H9 (cell line): Measurements from ENCODE around the gene ERICH6. TPM values are rescaled to one million over a fixed set of nuclear protein-coding genes. Genes with fewer than 3 reads are reported as not detected.

Experiments
- DNase-seq: peaks from one replicate; pipeline ENCODE4 v3.0.0-alpha.2; 2017
- H2AFZ ChIP-seq: one replicate; pipeline ENCODE4 v1.6.1; 2013; ENCODE audit warnings: mild to moderate bottlenecking, low read length, control low read depth, moderate library complexity
- H2AK5ac ChIP-seq: 2 replicates; pipeline ENCODE4 v1.6.1; 2013; ENCODE audit warnings: low read length, control low read depth, mixed read lengths; ENCODE audit not compliant: insufficient read length
- H2BK120ac ChIP-seq: one replicate; pipeline ENCODE4 v1.6.1; 2013; ENCODE audit warnings: low read depth, mild to moderate bottlenecking, low read length, control low read depth, inconsistent platforms; ENCODE audit not compliant: poor library complexity, severe bottlenecking
- H2BK12ac ChIP-seq: 2 replicates; pipeline ENCODE4 v1.6.1; 2013; ENCODE audit warnings: low read length, control low read depth, mixed read lengths, low read depth; ENCODE audit not compliant: insufficient read length
- H2BK15ac ChIP-seq: 2 replicates; pipeline ENCODE4 v1.6.1; 2013; ENCODE audit warnings: low read depth, low read length, control low read depth
- H2BK20ac ChIP-seq: one replicate; pipeline ENCODE4 v1.6.1; 2013; ENCODE audit warnings: low read depth, mild to moderate bottlenecking, low read length, control low read depth, inconsistent platforms; ENCODE audit not compliant: poor library complexity, severe bottlenecking
- H2BK5ac ChIP-seq: 2 replicates; pipeline ENCODE4 v1.6.1; 2013; ENCODE audit warnings: low read length, control low read depth, mixed read lengths; ENCODE audit not compliant: insufficient read length
- H3K14ac ChIP-seq: 2 replicates; pipeline ENCODE4 v1.6.1; 2013; ENCODE audit warnings: low read length, control low read depth; ENCODE audit not compliant: insufficient read depth
- H3K18ac ChIP-seq: 2 replicates; pipeline ENCODE4 v1.6.1; 2013; ENCODE audit warnings: low read depth, mild to moderate bottlenecking, mixed read lengths, low read length, control low read depth; ENCODE audit not compliant: insufficient read length
- H3K23ac ChIP-seq: 2 replicates; pipeline ENCODE4 v1.6.1; 2013; ENCODE audit warnings: low read length, control low read depth, mixed read lengths, low read depth; ENCODE audit not compliant: insufficient read length
- H3K23me2 ChIP-seq: 2 replicates; pipeline ENCODE4 v1.6.1; 2013; ENCODE audit warnings: low read depth, mild to moderate bottlenecking, mixed read lengths, low read length, control low read depth; ENCODE audit not compliant: insufficient read length, poor library complexity, severe bottlenecking
- H3K27ac ChIP-seq: 2 replicates; pipeline ENCODE4 v1.5.1; 2013; ENCODE audit warnings: low read length, control low read depth, mixed read lengths, low read depth; ENCODE audit not compliant: insufficient read length
- H3K27me3 ChIP-seq: 2 replicates; pipeline ENCODE4 v1.6.1; 2013; ENCODE audit warnings: low read length, control low read depth, inconsistent platforms; ENCODE audit not compliant: insufficient read depth
- H3K4ac ChIP-seq: 2 replicates; pipeline ENCODE4 v1.6.1; 2013; ENCODE audit warnings: low read depth, mild to moderate bottlenecking, control low read depth, inconsistent platforms, low read length, moderate library complexity
- H3K4me1 ChIP-seq: 2 replicates; pipeline ENCODE4 v1.6.1; 2013; ENCODE audit warnings: low read length, control low read depth, inconsistent platforms; ENCODE audit not compliant: insufficient read depth
- H3K4me2 ChIP-seq: 2 replicates; pipeline ENCODE4 v1.6.1; 2013; ENCODE audit warnings: low read length, control low read depth, mixed read lengths; ENCODE audit not compliant: insufficient read length, insufficient read depth
- H3K56ac ChIP-seq: 2 replicates; pipeline ENCODE4 v1.6.1; 2013; ENCODE audit warnings: low read depth, mild to moderate bottlenecking, mixed read lengths, low read length, control low read depth; ENCODE audit not compliant: insufficient read length
- H3K79me1 ChIP-seq: 2 replicates; pipeline ENCODE4 v1.6.1; 2013; ENCODE audit warnings: low read depth, mild to moderate bottlenecking, moderate library complexity, low read length, control low read depth, inconsistent platforms; ENCODE audit not compliant: insufficient read depth, poor library complexity, severe bottlenecking
- H3K79me2 ChIP-seq: 2 replicates; pipeline ENCODE4 v1.6.1; 2013; ENCODE audit warnings: low read length, control low read depth, inconsistent platforms; ENCODE audit not compliant: insufficient read depth
- H3K9ac ChIP-seq: 2 replicates; pipeline ENCODE4 v1.6.1; 2013; ENCODE audit warnings: low read length, control low read depth, mixed read lengths; ENCODE audit not compliant: insufficient read length; ENCODE audit errors: extremely low read depth
- H3K9me3 ChIP-seq: one replicate; pipeline ENCODE4 v1.6.1; 2013; ENCODE audit warnings: low read depth, low read length, inconsistent platforms; ENCODE audit not compliant: control insufficient read depth
- H3T11ph ChIP-seq: one replicate; pipeline ENCODE4 v1.6.1; 2013; ENCODE audit warnings: mild to moderate bottlenecking, low read length, control low read depth, inconsistent platforms
- H4K20me1 ChIP-seq: one replicate; pipeline ENCODE4 v1.6.1; 2013; ENCODE audit not compliant: control insufficient read depth, insufficient read length, insufficient read depth
- H4K5ac ChIP-seq: 2 replicates; pipeline ENCODE4 v1.6.1; 2013; ENCODE audit warnings: low read depth, mild to moderate bottlenecking, mixed read lengths, low read length, control low read depth; ENCODE audit not compliant: insufficient read length
- H4K8ac ChIP-seq: replicated peaks from 2 replicates; pipeline ENCODE4 v1.6.1; 2013; ENCODE audit warnings: low read length, control low read depth, mixed read lengths, low read depth; ENCODE audit not compliant: insufficient read length
- H4K91ac ChIP-seq: 2 replicates; pipeline ENCODE4 v1.6.1; 2013; ENCODE audit warnings: low read depth, mild to moderate bottlenecking, moderate library complexity, mixed read lengths, low read length, control low read depth; ENCODE audit not compliant: insufficient read length
- H3K27ac Mint-ChIP-seq, 3 experiments: 2 replicates in 2 of 3; 3 replicates in 1 of 3; pipeline ENCODE4 v1.8.0; 2020 to 2021; ENCODE audit warnings: mixed read lengths in 3 of 3, mild to moderate bottlenecking in 1 of 3, moderate library complexity in 1 of 3
- H3K27me3 Mint-ChIP-seq: 2 replicates; pipeline ENCODE4 v1.8.0; 2021; ENCODE audit warnings: low read depth, mild to moderate bottlenecking, moderate library complexity, mixed read lengths
- H3K36me3 Mint-ChIP-seq, 3 experiments: 2 replicates in 2 of 3; 3 replicates in 1 of 3; pipeline ENCODE4 v1.8.0; 2020 to 2021; ENCODE audit warnings: low read depth in 3 of 3, mixed read lengths in 3 of 3; ENCODE audit not compliant: insufficient read depth in 1 of 3
- H3K4me1 Mint-ChIP-seq, 2 experiments: 2 replicates each; pipeline ENCODE4 v1.8.0; 2020; ENCODE audit warnings: mixed read lengths in 2 of 2
- H3K4me3 Mint-ChIP-seq, 2 experiments: 2 replicates in 1 of 2; 3 replicates in 1 of 2; pipeline ENCODE4 v1.8.0; 2020 to 2021; ENCODE audit warnings: mild to moderate bottlenecking in 2 of 2, mixed read lengths in 2 of 2, moderate library complexity in 1 of 2
- H3K9me3 Mint-ChIP-seq, 2 experiments: 2 replicates in 1 of 2; 3 replicates in 1 of 2; pipeline ENCODE4 v1.8.0; 2020; ENCODE audit warnings: mild to moderate bottlenecking in 2 of 2, mixed read lengths in 2 of 2, moderate library complexity in 1 of 2
- CTCF ChIP-seq: fragments of 200-600 bp; sonication (generic); conservative IDR thresholded peaks from 3 replicates; pipeline ENCODE4 v1.8.0; 2021; ENCODE audit warnings: antibody characterized with exemption, mild to moderate bottlenecking
- WGBS: extraction: QIAGEN DNeasy Blood & Tissue Kit; methylation state at CpG from one replicate; pipeline ENCODE4 v1.1.7; 2013; ENCODE audit warnings: missing lambda C conversion rate, low lambda C conversion rate, mixed read lengths; ENCODE audit not compliant: insufficient read length; ENCODE audit errors: extremely low coverage; 5-methylcytosine and 5-hydroxymethylcytosine counted together
- total RNA-seq: library from RNA; stranded (reverse); gene quantifications from 2 replicates; pipeline ENCODE4 v1.2.1, GENCODE V29; 2021

The ERICH6 gene
- total RNA-seq, 1 experiment from 2014 or later: not detected

- no peaks in the 10 kb centered on the region for H4K20me1 ChIP-seq
- Mint-ChIP-seq H3K9me3 (no peaks in the 10 kb centered on the region), H3K4me1 (peaks cover 15 to 16% of the 10 kb centered on the region in 2 experiments), H3K36me3 (peaks cover 0 to 4% (median 4%) of the 10 kb centered on the region in 3 experiments; a peak in 4 of 7 replicates), H3K27me3 (no peaks in the 10 kb centered on the region), H3K4me3 (no peak overlapping the region), H3K27ac (peak overlapping the region in 2 of 3 experiments; percentile 49 to 72; a peak in 4 of 7 replicates)
- no peaks in the 10 kb centered on the region; the same call in 1 of the 2 replicates for H3K79me2 ChIP-seq
- H3K23me2 ChIP-seq: no peaks in the 10 kb centered on the region
- no peak overlapping the region for H3K56ac ChIP-seq
- no peaks in the 10 kb centered on the region for H3K27me3 ChIP-seq
- no peak for TF ChIP-seq CTCF
- H3K9ac ChIP-seq: no peak overlapping the region
- no peak overlapping the region for H2BK20ac ChIP-seq
- H3K23ac ChIP-seq: no peak overlapping the region
- H2BK15ac ChIP-seq: no peak overlapping the region
- no peak overlapping the region for H3K4ac ChIP-seq
- H3K79me1 ChIP-seq: no peaks in the 10 kb centered on the region
- H3K4me2 ChIP-seq: no peak overlapping the region
- no peak overlapping the region for H4K91ac ChIP-seq
- no peak overlapping the region for H2BK12ac ChIP-seq
- no peak overlapping the region for H2AFZ ChIP-seq
- no peak overlapping the region for H4K8ac ChIP-seq
- H3K14ac ChIP-seq: no peak overlapping the region
- no peaks in the 10 kb centered on the region for H3K4me1 ChIP-seq
- H4K5ac ChIP-seq: no peak overlapping the region
- no peak overlapping the region for H2BK5ac ChIP-seq
- no peak for DNase-seq
- H3K18ac ChIP-seq: no peak overlapping the region
- H3K27ac ChIP-seq: no peak overlapping the region
- H3K9me3 ChIP-seq: no peaks in the 10 kb centered on the region
- no peak overlapping the region for H2AK5ac ChIP-seq
- no peak overlapping the region for H2BK120ac ChIP-seq
- WGBS: no CpG with 5 or more reads among the region's 2 CpGs
- H3T11ph ChIP-seq: no peak overlapping the region
Measured at GRCh38 chr3:150743508-150743907, 39.8 kb upstream of the ERICH6 start.
